WTC11 (cell line): Measurements from ENCODE around the gene ZNF385A.

ENCODE experiments used
- EMX1 ChIP-seq: fragments of 250-450 bp; sonication (Bioruptor Pico); IDR thresholded peaks from 2 replicates; pipeline ENCODE4 v1.8.0; 2021; ENCODE audit warnings: mild to moderate bottlenecking
- ETV6 ChIP-seq: sonication (generic); formaldehyde crosslinking; IDR thresholded peaks from 2 replicates; pipeline ENCODE4 v1.8.1; 2022; ENCODE audit warnings: mild to moderate bottlenecking, missing genetic modification reagents
- FOXJ3 ChIP-seq: sonication (generic); formaldehyde crosslinking; IDR thresholded peaks from 2 replicates; pipeline ENCODE4 v1.9.0; 2021; ENCODE audit warnings: missing genetic modification reagents, mild to moderate bottlenecking, borderline replicate concordance
- GABPB1 ChIP-seq: sonication (generic); formaldehyde crosslinking; IDR thresholded peaks from 2 replicates; pipeline ENCODE4 v1.8.1; 2023; ENCODE audit warnings: mild to moderate bottlenecking, missing genetic modification reagents
- RELA ChIP-seq: sonication (generic); formaldehyde crosslinking; IDR thresholded peaks from 2 replicates; pipeline ENCODE4 v1.8.1; 2022; ENCODE audit warnings: missing genetic modification reagents, mild to moderate bottlenecking, borderline replicate concordance
- SMAD3 ChIP-seq: sonication (generic); formaldehyde crosslinking; IDR thresholded peaks from 2 replicates; pipeline ENCODE4 v1.8.0; 2022; ENCODE audit warnings: missing genetic modification reagents, mild to moderate bottlenecking, borderline replicate concordance
- SP1 ChIP-seq: sonication (generic); formaldehyde crosslinking; conservative IDR thresholded peaks from 2 replicates; pipeline ENCODE4 v1.8.1; 2022; ENCODE audit warnings: missing genetic modification reagents
- ZBTB21 ChIP-seq: sonication (generic); formaldehyde crosslinking; IDR thresholded peaks from 2 replicates; pipeline ENCODE4 v1.8.1; 2023; ENCODE audit warnings: mild to moderate bottlenecking, missing genetic modification reagents, borderline replicate concordance
- ZNF219 ChIP-seq: sonication (generic); formaldehyde crosslinking; IDR thresholded peaks from 2 replicates; pipeline ENCODE4 v1.8.0; 2023; ENCODE audit warnings: missing genetic modification reagents, mild to moderate bottlenecking, borderline replicate concordance
- ZNF232 ChIP-seq: sonication (generic); formaldehyde crosslinking; IDR thresholded peaks from 2 replicates; pipeline ENCODE4 v1.8.0; 2022; ENCODE audit warnings: mild to moderate bottlenecking, missing genetic modification reagents
- TF ChIP-seq, protein P1 (sequence below): sonication (generic); formaldehyde crosslinking; conservative IDR thresholded peaks from 2 replicates; pipeline ENCODE4 v1.8.1; 2023; ENCODE audit warnings: mild to moderate bottlenecking, low read depth, missing genetic modification reagents, moderate library complexity
- TF ChIP-seq, protein P2 (sequence below): fragments of 200-600 bp; IDR thresholded peaks from 2 replicates; pipeline ENCODE4 v1.8.0; 2022; ENCODE audit warnings: antibody characterized with exemption
- TF ChIP-seq, protein P3 (sequence below): sonication (generic); formaldehyde crosslinking; IDR thresholded peaks from 2 replicates; pipeline ENCODE4 v1.8.1; 2023; ENCODE audit warnings: mild to moderate bottlenecking, moderate library complexity, missing genetic modification reagents
- TF ChIP-seq, protein P4 (sequence below): sonication (generic); formaldehyde crosslinking; IDR thresholded peaks from 2 replicates; pipeline ENCODE4 v1.8.0; 2022; ENCODE audit warnings: mild to moderate bottlenecking, missing genetic modification reagents

DNA sequence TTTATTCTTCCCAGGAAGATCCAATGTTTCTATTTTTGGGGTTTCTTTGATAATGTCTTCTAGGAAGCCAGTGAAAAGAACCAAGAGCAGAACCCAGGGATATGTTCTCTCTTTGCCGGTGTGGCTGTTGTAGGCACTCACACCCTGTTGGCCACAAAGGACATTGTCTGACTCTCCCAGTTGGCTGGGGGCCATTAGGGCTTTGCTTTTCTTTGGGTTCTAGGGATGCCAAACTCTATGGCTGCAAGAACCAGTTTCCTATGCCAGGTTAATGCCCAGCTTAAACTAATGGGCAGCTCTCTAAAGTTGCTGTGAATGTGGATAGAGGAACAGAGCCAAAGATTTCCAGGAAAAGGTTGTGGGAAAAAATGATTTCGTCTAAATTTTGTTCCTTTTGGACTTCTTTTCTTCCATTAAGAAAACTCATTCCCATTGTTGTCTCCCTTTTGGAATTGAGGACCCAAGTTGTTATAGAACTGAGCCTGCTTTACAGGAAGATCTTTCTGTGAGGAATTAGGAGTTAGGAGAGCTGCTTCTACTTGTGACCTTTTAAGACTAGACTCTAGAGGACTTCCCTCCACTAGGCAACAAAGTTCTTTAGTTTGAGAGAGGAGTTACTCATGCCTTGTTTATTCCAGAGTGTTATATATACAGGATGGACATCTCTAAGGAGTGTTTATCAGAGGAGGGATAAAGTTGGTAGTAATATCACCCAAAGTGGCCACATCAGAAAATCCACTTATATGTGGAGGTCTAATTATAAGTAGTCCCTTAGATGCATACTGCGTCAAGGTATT, 46.5 kb downstream of the ZNF385A start:
- TF ChIP-seq ZNF232 (CRISPR knock-in tag) (no peak), SMAD3 (CRISPR knock-in tag) (no peak), RELA (CRISPR knock-in tag) (no peak), ZBTB21 (CRISPR knock-in tag) (no peak), SP1 (CRISPR knock-in tag) (no peak), ETV6 (CRISPR knock-in tag) (no peak), FOXJ3 (CRISPR knock-in tag) (no peak), GABPB1 (CRISPR knock-in tag) (no peak), EMX1 (CRISPR knock-in tag) (no peak), ZNF219 (CRISPR knock-in tag) (no peak)
- TF ChIP-seq, protein P1, sequence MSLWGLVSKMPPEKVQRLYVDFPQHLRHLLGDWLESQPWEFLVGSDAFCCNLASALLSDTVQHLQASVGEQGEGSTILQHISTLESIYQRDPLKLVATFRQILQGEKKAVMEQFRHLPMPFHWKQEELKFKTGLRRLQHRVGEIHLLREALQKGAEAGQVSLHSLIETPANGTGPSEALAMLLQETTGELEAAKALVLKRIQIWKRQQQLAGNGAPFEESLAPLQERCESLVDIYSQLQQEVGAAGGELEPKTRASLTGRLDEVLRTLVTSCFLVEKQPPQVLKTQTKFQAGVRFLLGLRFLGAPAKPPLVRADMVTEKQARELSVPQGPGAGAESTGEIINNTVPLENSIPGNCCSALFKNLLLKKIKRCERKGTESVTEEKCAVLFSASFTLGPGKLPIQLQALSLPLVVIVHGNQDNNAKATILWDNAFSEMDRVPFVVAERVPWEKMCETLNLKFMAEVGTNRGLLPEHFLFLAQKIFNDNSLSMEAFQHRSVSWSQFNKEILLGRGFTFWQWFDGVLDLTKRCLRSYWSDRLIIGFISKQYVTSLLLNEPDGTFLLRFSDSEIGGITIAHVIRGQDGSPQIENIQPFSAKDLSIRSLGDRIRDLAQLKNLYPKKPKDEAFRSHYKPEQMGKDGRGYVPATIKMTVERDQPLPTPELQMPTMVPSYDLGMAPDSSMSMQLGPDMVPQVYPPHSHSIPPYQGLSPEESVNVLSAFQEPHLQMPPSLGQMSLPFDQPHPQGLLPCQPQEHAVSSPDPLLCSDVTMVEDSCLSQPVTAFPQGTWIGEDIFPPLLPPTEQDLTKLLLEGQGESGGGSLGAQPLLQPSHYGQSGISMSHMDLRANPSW (CRISPR knock-in tag), result no peak
- TF ChIP-seq, protein P2, sequence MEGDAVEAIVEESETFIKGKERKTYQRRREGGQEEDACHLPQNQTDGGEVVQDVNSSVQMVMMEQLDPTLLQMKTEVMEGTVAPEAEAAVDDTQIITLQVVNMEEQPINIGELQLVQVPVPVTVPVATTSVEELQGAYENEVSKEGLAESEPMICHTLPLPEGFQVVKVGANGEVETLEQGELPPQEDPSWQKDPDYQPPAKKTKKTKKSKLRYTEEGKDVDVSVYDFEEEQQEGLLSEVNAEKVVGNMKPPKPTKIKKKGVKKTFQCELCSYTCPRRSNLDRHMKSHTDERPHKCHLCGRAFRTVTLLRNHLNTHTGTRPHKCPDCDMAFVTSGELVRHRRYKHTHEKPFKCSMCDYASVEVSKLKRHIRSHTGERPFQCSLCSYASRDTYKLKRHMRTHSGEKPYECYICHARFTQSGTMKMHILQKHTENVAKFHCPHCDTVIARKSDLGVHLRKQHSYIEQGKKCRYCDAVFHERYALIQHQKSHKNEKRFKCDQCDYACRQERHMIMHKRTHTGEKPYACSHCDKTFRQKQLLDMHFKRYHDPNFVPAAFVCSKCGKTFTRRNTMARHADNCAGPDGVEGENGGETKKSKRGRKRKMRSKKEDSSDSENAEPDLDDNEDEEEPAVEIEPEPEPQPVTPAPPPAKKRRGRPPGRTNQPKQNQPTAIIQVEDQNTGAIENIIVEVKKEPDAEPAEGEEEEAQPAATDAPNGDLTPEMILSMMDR, result no peak
- TF ChIP-seq, protein P3, sequence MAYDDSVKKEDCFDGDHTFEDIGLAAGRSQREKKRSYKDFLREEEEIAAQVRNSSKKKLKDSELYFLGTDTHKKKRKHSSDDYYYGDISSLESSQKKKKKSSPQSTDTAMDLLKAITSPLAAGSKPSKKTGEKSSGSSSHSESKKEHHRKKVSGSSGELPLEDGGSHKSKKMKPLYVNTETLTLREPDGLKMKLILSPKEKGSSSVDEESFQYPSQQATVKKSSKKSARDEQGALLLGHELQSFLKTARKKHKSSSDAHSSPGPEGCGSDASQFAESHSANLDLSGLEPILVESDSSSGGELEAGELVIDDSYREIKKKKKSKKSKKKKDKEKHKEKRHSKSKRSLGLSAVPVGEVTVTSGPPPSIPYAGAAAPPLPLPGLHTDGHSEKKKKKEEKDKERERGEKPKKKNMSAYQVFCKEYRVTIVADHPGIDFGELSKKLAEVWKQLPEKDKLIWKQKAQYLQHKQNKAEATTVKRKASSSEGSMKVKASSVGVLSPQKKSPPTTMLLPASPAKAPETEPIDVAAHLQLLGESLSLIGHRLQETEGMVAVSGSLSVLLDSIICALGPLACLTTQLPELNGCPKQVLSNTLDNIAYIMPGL (CRISPR knock-in tag), result no peak
- TF ChIP-seq, protein P4, sequence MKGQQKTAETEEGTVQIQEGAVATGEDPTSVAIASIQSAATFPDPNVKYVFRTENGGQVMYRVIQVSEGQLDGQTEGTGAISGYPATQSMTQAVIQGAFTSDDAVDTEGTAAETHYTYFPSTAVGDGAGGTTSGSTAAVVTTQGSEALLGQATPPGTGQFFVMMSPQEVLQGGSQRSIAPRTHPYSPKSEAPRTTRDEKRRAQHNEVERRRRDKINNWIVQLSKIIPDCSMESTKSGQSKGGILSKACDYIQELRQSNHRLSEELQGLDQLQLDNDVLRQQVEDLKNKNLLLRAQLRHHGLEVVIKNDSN (CRISPR knock-in tag), result no peak
